Measurements from ENCODE around the gene KCNRG. TPM values are rescaled to one million over a fixed set of nuclear protein-coding genes. Genes with fewer than 3 reads are reported as not detected.

KCNRG gene
- total RNA-seq, result 0.08 and 0.23 TPM in 2 replicates

GRCh38 chr13:50015258-50015657, at the start of gene KCNRG:
TSS of gene KCNRG (plus strand) at chr13:50015444. CDS start at chr13:50015494, 50 bp downstream.

GRCh38 chr13:49996951-49997895, 18.0 kb upstream of the KCNRG start, which contains the start of gene TRIM13:
TSS of gene TRIM13 (plus strand) at chr13:49997042. CDS start at chr13:50011941, 14,899 bp downstream.

Other genes with a start within 250 kb of the KCNRG start
- 20.8 and 22.6 TPM in 2 replicates for gene KPNA3, start 222.8 kb upstream of the KCNRG start, total RNA-seq
- gene SPRYD7, start 79.1 kb upstream of the KCNRG start, total RNA-seq, result 7.9 and 8.3 TPM in 2 replicates
- 14.3 and 20.9 TPM in 2 replicates for gene TRIM13, start 18.4 kb upstream of the KCNRG start, total RNA-seq

Measured in hair follicular keratinocyte (primary cell).